SHP77 treated with DMSO at 0.1 percent for 48 hours (cell line): Measurements from ENCODE around the gene ZNF93.
"Not testable (repeated sequence)": the region's sequence is repeated elsewhere in the genome, so short reads cannot be mapped to it uniquely, and the experiment has no call there.

ENCODE experiments used
- DNase-seq: peaks from one replicate; lab custom pipeline; 2025; lab: John Stamatoyannopoulos, UW

ZNF93 gene

DNA sequence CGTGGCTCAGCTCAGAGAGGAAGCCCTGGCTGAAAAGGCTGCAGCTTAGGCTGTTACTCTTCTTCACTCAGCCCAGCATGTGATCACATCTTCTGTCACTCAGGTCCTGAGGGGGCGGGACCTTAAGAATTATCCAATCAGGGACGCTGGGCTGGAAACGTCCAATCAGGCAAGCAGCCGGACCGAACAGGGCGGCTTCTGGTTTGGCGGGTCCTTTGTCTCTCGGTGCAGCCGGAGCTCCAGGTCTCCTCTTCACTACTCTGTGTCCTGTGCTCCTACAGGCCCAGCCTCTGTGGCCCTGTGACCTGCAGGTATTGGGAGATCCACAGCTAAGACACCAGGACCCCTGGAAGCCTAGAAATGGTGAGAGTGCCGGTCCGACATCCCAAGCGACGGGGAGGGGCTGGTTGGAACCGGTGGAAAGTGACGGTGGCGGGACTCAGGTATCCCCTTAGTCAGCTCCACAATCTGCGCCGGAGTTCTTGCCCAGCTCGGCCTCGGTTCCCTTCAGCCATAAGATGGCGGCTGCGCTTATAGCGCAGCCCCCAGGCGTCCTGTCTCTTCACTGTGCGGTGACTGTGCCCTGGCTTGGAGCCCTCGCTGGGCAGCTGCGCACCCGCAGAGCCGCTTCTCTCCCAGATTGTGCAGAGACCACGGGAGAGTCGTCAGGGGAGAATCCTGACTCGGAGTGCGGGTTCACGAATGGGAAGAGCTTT is at the start of gene ZNF93:
TSS of gene ZNF93 (plus strand) at position 218 of the 716 bp plus-strand sequence. CDS start at position 361, 143 bp downstream.
- no peak for DNase-seq

DNA sequence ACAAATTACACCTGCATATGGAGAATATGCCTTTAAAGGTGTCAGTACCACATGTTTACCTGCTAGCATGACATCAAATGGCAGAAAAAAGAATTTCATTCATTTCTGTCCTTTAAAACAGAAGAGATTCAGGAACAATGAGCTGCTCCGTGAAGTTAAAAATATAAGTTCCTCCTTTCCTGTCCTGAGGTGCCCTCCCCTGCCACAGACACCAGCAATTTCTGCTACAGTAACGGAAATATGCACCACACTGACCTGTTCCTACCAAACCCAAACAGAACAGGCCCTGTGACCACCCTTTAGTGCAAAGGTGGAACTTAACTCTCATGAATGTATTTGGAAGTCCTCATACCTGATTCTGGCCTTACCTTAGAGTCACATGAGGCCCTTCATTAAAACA is 49.0 kb upstream of the ZNF93 start:
- not testable (repeated sequence) for DNase-seq

- no peak for DNase-seq
These were observed 42.0 kb upstream of the ZNF93 start for GRCh38 chr19:19858751-19859150.

DNA sequence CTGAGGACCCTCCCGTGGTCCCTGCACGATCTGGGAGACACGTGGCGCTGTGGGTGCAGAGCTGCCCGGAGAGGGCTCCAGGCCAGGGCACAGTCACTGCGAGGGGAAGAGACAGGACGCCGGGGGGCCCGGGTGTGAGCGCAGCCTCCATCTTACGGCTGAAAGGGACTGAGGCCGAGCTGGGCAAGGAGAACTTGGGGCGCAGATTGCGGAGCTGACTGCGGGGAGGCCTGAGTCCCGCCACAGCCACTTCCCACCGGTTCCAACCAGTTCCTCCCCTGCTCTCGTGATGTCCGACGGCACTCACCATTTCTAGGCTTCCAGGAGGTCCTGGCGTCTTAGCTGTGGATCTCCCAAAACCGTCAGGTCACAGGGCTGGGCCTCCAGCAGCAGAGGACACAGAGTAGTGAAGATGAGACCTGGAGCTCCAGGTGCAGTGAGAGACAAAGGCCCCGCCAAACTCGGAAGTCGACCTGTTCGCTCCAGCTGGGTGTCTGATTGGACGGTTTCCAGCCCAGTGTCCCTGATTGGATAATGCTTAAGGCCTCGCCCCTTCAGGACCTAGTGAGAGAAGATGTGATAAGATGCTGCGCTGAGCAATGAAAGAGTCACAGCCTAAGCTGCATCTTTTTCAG is 39.9 kb upstream of the ZNF93 start:
- DNase-seq = no peak

GRCh38 chr19:19865750-19866610 is 34.8 kb upstream of the ZNF93 start, which contains the start of gene ZNF253:
ZNF253 (plus strand) TSS chr19:19865882; CDS start chr19:19865997, 115 bp downstream.
- peak; percentile 87 for DNase-seq

- no peak for DNase-seq
These were observed 34.0 kb upstream of the ZNF93 start for GRCh38 chr19:19866611-19867248.

DNA sequence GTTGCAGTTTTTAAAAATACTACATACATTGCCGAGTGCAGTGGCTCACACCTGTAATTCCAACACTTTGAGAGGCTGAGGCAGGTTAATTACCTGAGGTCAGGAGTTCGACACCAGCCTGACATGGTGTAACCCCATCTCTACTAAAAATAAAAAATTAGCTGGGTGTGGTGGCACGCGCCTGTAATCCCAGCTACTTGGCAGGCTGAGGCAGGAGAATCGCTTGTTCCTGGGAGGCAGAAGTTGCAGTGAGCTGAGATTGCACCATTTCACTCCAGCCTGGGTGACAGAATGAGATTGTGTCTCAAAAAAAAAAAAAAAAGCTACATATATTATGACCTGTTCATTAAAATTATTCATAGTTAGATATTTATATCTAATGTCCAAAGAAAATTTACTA is 30.7 kb upstream of the ZNF93 start:
- not testable (repeated sequence) for DNase-seq

DNA sequence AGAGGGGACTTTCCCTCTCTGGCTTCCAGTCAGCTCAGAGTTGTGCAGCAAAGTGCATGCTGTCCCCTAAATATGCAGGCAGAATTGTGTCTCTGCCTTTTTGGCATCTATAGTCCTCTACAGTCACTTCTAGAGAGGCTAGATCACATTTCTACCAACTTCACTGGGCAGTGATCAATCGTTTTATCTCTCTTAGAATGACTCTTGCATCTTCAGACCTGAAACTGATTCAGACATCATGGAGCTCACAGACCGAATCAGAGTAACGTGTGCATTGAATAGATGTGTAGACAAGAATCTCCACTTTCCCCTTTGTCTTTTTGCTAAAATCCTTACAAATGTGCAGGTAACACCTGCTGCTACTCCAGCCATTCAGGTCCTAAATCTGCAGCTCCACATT is 28.8 kb upstream of the ZNF93 start:
- no peak for DNase-seq

- DNase-seq = no peak
These were observed 27.4 kb upstream of the ZNF93 start for GRCh38 chr19:19873381-19873780.

DNA sequence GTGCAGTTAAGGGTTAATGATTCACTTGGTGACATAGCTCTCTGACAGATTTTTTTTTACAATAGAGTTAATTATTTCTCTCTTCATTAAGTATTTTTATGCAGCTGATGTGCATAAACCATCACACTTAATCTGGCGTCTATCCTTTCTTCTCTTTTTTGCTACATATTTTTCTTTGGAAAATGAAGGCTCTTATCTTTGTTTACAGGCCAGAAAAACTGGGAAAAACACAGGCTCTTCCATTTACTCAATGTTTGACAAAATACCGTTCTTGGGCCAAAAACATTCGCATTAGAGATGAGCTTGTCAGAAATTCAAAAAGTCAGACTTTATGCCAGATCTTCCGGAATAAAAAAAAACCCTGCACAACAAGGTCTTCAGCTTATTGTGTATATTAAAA is 23.0 kb upstream of the ZNF93 start:
- DNase-seq = no peak

GRCh38 chr19:19884583-19884982 is 16.2 kb upstream of the ZNF93 start:
- no peak for DNase-seq

- not testable (repeated sequence) for DNase-seq
These were observed 8.4 kb upstream of the ZNF93 start for GRCh38 chr19:19892055-19892941.

DNA sequence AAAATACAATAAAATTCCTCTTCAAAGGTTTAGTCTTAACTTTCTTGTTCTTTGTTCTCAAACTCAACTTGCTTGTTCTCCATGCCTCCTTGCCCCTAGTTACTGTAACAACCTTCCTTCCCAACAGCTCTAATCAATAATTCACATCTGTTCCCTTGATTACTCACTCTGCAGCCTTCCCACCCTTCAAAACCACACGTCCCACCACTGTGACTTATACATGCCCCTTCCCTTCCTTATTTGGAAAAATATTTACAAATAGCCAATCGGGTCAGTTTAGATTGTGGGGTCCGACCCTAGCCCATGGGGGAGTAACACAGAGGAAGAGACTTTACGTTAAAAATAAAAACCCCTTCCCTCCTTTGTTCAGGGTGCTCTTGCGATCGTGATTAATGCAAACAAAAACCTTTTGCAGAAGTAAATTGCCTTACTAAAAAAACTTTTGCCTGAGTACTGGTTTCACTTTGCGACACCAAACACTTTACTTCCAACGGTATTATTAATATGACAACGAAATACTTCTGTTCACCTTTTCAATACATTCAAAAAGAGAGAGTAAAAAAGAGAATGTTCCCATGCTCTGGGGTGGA is 512 bp upstream of the ZNF93 start:
- no peak for DNase-seq

DNA sequence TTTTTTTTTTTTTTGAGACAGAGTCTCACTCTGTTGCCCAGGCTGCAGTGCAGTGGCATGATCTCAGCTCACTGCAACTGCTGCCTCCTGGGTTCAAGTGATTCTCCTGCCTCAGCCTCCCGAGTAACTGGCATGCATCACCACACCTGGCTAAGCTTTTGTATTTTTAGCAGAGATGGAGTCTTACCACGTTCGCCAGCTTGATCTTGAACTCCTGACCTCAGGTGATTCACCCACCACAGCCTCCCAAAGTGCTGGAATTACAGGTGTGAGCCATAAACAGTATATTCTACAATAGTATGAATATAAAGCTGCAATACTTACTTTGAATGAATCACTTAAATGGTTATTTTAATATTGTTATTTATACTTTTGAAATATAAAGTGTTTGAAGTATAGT is 6.8 kb downstream of the ZNF93 start:
- DNase-seq = not testable (repeated sequence)

GRCh38 chr19:19909654-19910053 is 8.9 kb downstream of the ZNF93 start:
- DNase-seq = no peak

- no peak for DNase-seq
These were observed 10.4 kb downstream of the ZNF93 start for GRCh38 chr19:19911150-19911549.

DNA sequence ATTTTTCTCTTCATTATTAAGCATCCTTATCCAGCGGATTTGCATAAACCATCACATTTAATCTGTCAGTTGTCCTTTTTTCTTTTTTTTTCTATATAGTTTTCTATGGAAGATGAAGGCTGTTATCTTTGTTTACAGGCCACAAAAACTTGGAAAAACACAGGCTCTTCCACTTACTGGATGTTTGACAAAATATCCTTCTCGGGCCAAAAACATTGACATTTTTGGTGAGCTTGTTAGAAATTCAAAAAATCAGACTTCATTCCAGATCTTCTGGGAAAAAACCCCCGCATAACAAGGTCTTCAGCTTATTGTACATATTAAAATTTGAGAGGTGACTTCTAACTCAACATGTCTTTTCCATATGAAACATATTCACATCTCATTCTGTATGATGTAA is 13.8 kb downstream of the ZNF93 start:
- no peak for DNase-seq

DNA sequence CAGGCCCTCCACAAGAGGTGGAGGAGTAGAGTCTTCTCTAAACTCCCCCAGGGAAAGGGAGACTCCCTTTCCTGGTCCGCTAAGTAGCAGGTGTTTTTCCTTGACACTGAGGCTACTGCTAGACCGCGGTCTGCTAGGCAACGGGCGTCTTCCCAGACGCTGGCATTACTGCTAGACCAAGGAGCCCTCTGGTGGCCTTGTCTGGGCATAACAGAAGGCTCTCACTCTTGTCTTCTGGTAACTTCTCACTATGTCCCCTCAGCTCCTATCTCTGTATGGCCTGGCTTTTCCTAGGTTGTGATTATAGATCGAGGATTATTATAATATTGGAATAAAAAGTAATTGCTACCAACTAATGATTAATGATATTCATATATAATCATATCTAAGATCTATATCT is 29.7 kb downstream of the ZNF93 start:
- DNase-seq = peak; percentile 7

DNA sequence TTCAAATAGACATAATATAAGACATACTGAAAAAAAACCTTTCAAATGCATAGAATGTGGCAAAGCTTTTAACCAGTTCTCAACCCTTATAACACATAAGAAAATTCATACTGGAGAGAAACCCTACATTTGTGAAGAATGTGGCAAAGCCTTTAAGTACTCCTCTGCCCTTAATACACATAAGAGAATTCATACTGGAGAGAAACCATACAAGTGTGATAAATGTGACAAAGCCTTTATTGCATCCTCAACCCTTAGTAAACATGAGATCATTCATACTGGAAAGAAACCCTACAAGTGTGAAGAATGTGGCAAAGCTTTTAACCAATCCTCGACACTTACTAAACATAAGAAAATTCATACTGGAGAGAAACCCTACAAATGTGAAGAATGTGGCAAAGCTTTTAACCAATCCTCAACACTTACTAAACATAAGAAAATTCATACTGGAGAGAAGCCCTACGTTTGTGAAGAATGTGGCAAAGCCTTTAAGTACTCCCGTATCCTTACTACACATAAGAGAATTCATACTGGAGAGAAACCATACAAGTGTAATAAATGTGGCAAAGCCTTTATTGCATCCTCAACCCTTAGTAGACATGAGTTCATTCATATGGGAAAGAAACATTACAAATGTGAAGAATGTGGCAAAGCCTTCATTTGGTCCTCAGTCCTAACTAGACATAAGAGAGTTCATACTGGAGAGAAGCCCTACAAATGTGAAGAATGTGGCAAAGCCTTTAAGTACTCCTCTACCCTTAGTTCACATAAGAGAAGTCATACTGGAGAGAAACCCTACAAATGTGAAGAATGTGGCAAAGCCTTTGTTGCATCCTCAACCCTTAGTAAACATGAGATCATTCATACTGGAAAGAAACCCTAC is 32.9 kb downstream of the ZNF93 start:
- DNase-seq = not testable (repeated sequence)

- no peak for DNase-seq
These were observed 36.7 kb downstream of the ZNF93 start for GRCh38 chr19:19937403-19937802.
